Natural killer cell (primary cell): ENCODE results near the gene CDH5. TPM values are rescaled to one million over a fixed set of nuclear protein-coding genes. Genes with fewer than 3 reads are reported as not detected.

Source experiments
- ATAC-seq, 3 donors: fragments of 150-1000 bp in 2 of 3; fragments of 200-7000 bp in 1 of 3; cut with Tn5 transposase; 1 replicate in 1 of 3; 2 replicates in 2 of 3; pipeline ENCODE4 v1.10.0; 2021; ENCODE audit warnings: mild to moderate bottlenecking in 2 of 3, moderate library complexity in 2 of 3
- DNase-seq, 2 donors: peaks; one replicate each; pipeline versions ENCODE4 v3.0.0 to v3.0.0-alpha.2; 2013 to 2021; ENCODE audit warnings: mixed read lengths in 1 of 2
- H3K27ac ChIP-seq: one replicate; pipeline ENCODE4 v1.5.1; 2013; ENCODE audit warnings: mild to moderate bottlenecking, low read length
- H3K27me3 ChIP-seq: one replicate; pipeline ENCODE4 v1.6.1; 2013; ENCODE audit warnings: low read length; ENCODE audit not compliant: control insufficient read depth, insufficient read depth
- H3K36me3 ChIP-seq: one replicate; pipeline ENCODE4 v1.6.1; 2013; ENCODE audit warnings: low read length; ENCODE audit not compliant: control insufficient read depth, insufficient read depth
- H3K4me1 ChIP-seq: one replicate; pipeline ENCODE4 v1.6.1; 2013; ENCODE audit warnings: low read length; ENCODE audit not compliant: control insufficient read depth, insufficient read depth
- H3K4me3 ChIP-seq: one replicate; pipeline ENCODE4 v1.5.1; 2013; ENCODE audit warnings: low read length
- H3K9me3 ChIP-seq: one replicate; pipeline ENCODE4 v1.6.1; 2013; ENCODE audit warnings: low read length; ENCODE audit not compliant: control insufficient read depth, insufficient read depth
- H3K27ac Mint-ChIP-seq, 2 donors: one replicate each; pipeline ENCODE4 v1.8.0; 2022; ENCODE audit warnings: mild to moderate bottlenecking in 2 of 2, mixed read lengths in 2 of 2, moderate library complexity in 1 of 2
- H3K27me3 Mint-ChIP-seq, 2 donors: one replicate each; pipeline ENCODE4 v1.8.0; 2022; ENCODE audit warnings: low read depth in 2 of 2, mixed read lengths in 2 of 2
- H3K36me3 Mint-ChIP-seq: one replicate; pipeline ENCODE4 v1.8.0; 2022; ENCODE audit warnings: mixed read lengths
- H3K4me1 Mint-ChIP-seq, 2 donors: one replicate each; pipeline ENCODE4 v1.8.0; 2022; ENCODE audit warnings: mixed read lengths in 2 of 2
- H3K4me3 Mint-ChIP-seq: one replicate; pipeline ENCODE4 v1.8.0; 2022; ENCODE audit warnings: mild to moderate bottlenecking, moderate library complexity, mixed read lengths
- H3K9me3 Mint-ChIP-seq, 2 donors: one replicate each; pipeline ENCODE4 v1.8.0; 2022; ENCODE audit warnings: mixed read lengths in 2 of 2
- CTCF ChIP-seq: fragments of 200-600 bp; IDR thresholded peaks from one replicate; pipeline ENCODE4 v1.8.0; 2022; ENCODE audit warnings: antibody characterized with exemption
- WGBS: methylation state at CpG from one replicate; pipeline ENCODE4 v1.1.7; 2013; ENCODE audit warnings: missing lambda C conversion rate; ENCODE audit not compliant: insufficient coverage; 5-methylcytosine and 5-hydroxymethylcytosine counted together
- intact Hi-C: fragments of 100-400 bp; cut with micrococcal nuclease; formaldehyde crosslinking; loops from one replicate; pipeline ENCODE4 v1.14.2; 2022
- total RNA-seq, 4 donors: library from RNA; stranded (reverse); fragments of 120-200 nt in 1 of 4; gene quantifications; one replicate each; pipeline versions ENCODE4 v1.2.3 to v1.2.4, GENCODE V29; 2013 to 2022

The CDH5 gene
- total RNA-seq, 3 donors from 2014 or later (not counting 1 experiment from before 2014, with no cell fraction given) = not detected

- no peaks in the 10 kb centered on the region for H3K36me3 Mint-ChIP-seq
- 100% methylated on average over 4 of the region's 4 CpGs for WGBS
- H3K27ac Mint-ChIP-seq = no peak overlapping the region
- TF ChIP-seq CTCF = no peak
- H3K27me3 Mint-ChIP-seq = peaks cover 20 to 22% of the 10 kb centered on the region in 2 donors
- ATAC-seq (no peak), DNase-seq (no peak)
- no peaks in the 10 kb centered on the region for H3K9me3 ChIP-seq
- no peaks in the 10 kb centered on the region for H3K9me3 Mint-ChIP-seq
- H3K4me1 Mint-ChIP-seq = no peaks in the 10 kb centered on the region
- intact Hi-C loops = no loop called here
- no peak overlapping the region for H3K4me3 Mint-ChIP-seq
- H3K4me3 ChIP-seq = no peak overlapping the region
- no peaks in the 10 kb centered on the region for H3K27me3 ChIP-seq
- H3K4me1 ChIP-seq = no peaks in the 10 kb centered on the region
- H3K36me3 ChIP-seq = no peaks in the 10 kb centered on the region
- no peak overlapping the region for H3K27ac ChIP-seq
Measured at GRCh38 chr16:66334853-66335574, 31.5 kb upstream of the CDH5 start.

- no peak overlapping the region for H3K4me3 Mint-ChIP-seq
- TF ChIP-seq CTCF = no peak
- H3K27me3 Mint-ChIP-seq = peaks cover 20 to 22% of the 10 kb centered on the region in 2 donors
- WGBS = 79% methylated on average over 8 of the region's 8 CpGs
- H3K36me3 Mint-ChIP-seq = no peaks in the 10 kb centered on the region
- Histone ChIP-seq H3K27me3 (no peaks in the 10 kb centered on the region), H3K36me3 (no peaks in the 10 kb centered on the region), H3K4me1 (no peaks in the 10 kb centered on the region), H3K9me3 (no peaks in the 10 kb centered on the region), H3K4me3 (no peak overlapping the region), H3K27ac (no peak overlapping the region)
- DNase-seq (no peak), ATAC-seq (no peak)
- H3K9me3 Mint-ChIP-seq = no peaks in the 10 kb centered on the region
- intact Hi-C loops = no loop called here
- H3K27ac Mint-ChIP-seq = no peak overlapping the region
- H3K4me1 Mint-ChIP-seq = no peaks in the 10 kb centered on the region
Measured at GRCh38 chr16:66335704-66336329, 30.7 kb upstream of the CDH5 start.

- no peaks in the 10 kb centered on the region for H3K4me1 ChIP-seq
- no peak overlapping the region for H3K4me3 ChIP-seq
- no peak overlapping the region for H3K4me3 Mint-ChIP-seq
- no peaks in the 10 kb centered on the region for H3K36me3 ChIP-seq
- no peak for ATAC-seq
- no peaks in the 10 kb centered on the region for H3K9me3 ChIP-seq
- H3K27ac Mint-ChIP-seq = no peak overlapping the region
- no peak overlapping the region for H3K27ac ChIP-seq
- intact Hi-C loops = no loop called here
- no peaks in the 10 kb centered on the region for H3K36me3 Mint-ChIP-seq
- WGBS = 84% methylated on average over 9 of the region's 9 CpGs
- no peaks in the 10 kb centered on the region for H3K4me1 Mint-ChIP-seq
- H3K27me3 Mint-ChIP-seq = peaks cover 22 to 34% of the 10 kb centered on the region in 2 donors
- no peaks in the 10 kb centered on the region for H3K27me3 ChIP-seq
- H3K9me3 Mint-ChIP-seq = no peaks in the 10 kb centered on the region
- DNase-seq = no peak
- no peak for TF ChIP-seq CTCF
Measured at GRCh38 chr16:66337463-66338188, 28.9 kb upstream of the CDH5 start.
